GM10248 (cell line): ENCODE results near the gene ZNF600.
A peak's percentile ranks its signal among the peaks of the same experiment; 100 is the strongest.
"Not testable (repeated sequence)": the region's sequence is repeated elsewhere in the genome, so short reads cannot be mapped to it uniquely, and the experiment has no call there.

Experiments used
- CTCF ChIA-PET: fragments of 300-600 bp; sonication (Branson Sonifier 250); formaldehyde crosslinking; extraction: SDS; loops from one replicate; lab custom pipeline; 2021; ENCODE audit warnings: antibody characterized with exemption; lab: Yijun Ruan, JAX
- POLR2A ChIA-PET: fragments of 350-650 bp; sonication (Branson Sonifier 250); formaldehyde crosslinking; extraction: SDS; loops from one replicate; lab custom pipeline; 2020; ENCODE audit warnings: antibody characterized with exemption; lab: Yijun Ruan, JAX
- DNase-seq: peaks from one replicate; pipeline ENCODE4 v3.0.0; 2012; ENCODE audit errors: extremely low spot score
- TF ChIP-seq, protein P1 (sequence below): IDR thresholded peaks from 2 replicates; pipeline ENCODE4 v1.5.1; 2012; ENCODE audit warnings: mild to moderate bottlenecking, low read depth; ENCODE audit errors: extremely low read depth, missing control alignments, control extremely low read depth

The ZNF600 gene

DNA sequence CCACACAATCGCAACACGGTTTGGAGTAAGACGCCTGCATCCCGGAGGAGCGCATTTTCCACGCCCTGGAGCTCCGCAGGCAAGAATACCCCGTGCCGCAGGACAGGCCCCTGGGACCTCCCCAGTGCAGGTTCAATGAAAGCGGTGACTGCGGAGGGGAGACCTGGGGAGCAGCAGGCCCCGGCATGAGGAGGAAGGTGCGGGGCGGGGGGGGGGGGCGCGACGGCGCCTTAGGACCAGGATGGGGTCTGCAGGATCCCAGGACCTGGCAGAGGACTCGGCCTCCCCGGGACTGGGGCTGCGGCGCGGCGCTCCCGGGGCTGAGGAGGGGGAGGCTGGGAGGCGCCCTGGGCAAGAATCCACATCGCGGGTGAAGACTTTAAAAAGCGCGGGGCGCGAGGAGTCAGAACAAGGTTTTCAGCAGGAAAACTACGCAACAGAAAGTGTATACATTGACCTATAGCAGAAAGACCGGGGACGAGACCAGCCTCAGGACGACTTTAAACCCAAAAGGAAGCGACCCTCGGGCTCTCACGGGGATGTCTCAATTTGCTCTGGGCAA, 52.2 kb downstream of the ZNF600 start:
- DNase-seq: peak; percentile 36
- ChIA-PET POLR2A (no interaction called here), CTCF (no interaction called here)
- TF ChIP-seq, protein P1, sequence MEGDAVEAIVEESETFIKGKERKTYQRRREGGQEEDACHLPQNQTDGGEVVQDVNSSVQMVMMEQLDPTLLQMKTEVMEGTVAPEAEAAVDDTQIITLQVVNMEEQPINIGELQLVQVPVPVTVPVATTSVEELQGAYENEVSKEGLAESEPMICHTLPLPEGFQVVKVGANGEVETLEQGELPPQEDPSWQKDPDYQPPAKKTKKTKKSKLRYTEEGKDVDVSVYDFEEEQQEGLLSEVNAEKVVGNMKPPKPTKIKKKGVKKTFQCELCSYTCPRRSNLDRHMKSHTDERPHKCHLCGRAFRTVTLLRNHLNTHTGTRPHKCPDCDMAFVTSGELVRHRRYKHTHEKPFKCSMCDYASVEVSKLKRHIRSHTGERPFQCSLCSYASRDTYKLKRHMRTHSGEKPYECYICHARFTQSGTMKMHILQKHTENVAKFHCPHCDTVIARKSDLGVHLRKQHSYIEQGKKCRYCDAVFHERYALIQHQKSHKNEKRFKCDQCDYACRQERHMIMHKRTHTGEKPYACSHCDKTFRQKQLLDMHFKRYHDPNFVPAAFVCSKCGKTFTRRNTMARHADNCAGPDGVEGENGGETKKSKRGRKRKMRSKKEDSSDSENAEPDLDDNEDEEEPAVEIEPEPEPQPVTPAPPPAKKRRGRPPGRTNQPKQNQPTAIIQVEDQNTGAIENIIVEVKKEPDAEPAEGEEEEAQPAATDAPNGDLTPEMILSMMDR: no peak

DNA sequence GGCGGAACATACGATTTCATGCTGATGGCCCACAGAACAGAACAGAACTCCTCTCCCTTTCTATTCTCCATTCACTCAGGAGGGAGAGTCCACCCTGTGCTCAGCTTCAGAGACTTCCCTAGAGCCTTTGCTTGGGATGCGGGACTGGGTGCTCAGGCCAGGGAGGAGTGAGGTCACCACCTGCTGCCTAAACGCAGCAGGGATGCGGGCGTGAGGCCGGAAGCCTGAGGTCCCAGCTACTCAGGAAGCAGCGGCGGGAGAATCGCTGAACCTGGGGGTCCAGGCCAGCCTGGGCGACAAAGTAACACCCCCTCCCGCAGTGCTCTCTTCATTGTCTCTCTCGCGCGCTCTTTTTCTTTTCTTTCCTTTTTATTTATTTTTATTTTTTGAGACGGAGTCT, 60.5 kb downstream of the ZNF600 start:
- CTCF ChIA-PET, POLR2A ChIA-PET, DNase-seq: not testable (repeated sequence)

DNA sequence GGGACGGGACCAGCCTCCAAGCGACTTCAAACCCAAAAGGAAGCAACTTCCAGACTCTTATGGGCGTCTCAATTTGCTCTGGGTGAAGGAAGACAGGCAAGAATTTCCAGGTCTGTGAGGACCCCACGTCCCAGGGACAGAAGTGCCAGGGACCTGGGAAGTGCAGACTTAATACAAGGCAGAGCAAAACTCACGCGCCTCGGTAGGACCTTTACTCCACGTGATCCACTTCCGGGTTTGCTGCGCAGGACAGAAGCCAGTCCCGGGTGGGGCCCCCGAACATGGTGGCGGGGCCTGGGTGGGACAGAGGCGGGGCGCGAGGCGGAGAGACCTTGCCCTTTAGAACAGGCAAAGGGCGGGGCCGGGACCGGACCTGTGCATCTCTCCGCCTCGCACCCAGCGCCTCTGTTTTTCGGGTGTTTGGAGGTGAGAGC, 61.0 kb downstream of the ZNF600 start:
- POLR2A ChIA-PET: no interaction called here
- TF ChIP-seq, protein P1: no peak
- no peak for DNase-seq
- CTCF ChIA-PET: no interaction called here

DNA sequence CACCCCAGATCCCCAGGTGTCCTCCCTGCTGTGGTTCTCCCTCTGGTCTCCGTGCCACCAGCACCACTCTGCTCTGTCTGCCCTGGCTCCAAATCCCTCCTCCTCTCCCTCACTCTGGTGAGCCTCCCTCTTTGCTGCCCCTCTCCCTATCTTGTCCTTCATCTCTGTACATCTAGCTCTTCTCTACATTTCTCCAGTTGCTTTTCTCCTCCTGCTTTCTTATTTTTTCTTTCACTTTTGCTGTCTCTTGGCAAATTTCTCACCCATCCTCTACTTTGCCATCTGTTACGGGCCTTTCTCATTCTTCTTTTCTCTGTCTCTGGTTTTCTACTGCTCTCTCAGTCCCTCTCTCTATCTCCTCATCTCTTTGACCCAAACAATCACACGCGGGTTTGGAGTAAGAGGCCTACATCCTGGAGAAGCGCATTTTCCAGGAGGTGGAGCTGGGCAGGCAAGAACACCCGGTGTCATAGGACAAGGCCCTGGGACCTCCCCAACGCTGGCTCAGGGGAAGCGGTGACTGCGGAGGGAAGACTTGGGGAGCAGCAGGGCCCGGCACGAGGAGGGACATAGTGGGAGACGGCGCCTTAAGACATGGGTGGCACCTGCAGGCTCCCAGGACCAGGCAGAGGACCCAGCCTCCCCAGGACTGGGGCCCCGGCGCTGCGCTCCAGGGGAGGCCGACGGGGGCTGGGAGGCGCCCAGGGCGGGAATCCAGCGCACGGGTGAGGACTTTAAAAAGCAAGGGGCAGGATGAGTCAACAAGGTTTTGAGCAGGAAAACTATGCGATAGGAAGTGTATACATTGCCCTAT, 61.7 kb downstream of the ZNF600 start:
- DNase-seq: no peak
- TF ChIP-seq, protein P1: no peak
- POLR2A ChIA-PET: no interaction called here
- CTCF ChIA-PET: no interaction called here

DNA sequence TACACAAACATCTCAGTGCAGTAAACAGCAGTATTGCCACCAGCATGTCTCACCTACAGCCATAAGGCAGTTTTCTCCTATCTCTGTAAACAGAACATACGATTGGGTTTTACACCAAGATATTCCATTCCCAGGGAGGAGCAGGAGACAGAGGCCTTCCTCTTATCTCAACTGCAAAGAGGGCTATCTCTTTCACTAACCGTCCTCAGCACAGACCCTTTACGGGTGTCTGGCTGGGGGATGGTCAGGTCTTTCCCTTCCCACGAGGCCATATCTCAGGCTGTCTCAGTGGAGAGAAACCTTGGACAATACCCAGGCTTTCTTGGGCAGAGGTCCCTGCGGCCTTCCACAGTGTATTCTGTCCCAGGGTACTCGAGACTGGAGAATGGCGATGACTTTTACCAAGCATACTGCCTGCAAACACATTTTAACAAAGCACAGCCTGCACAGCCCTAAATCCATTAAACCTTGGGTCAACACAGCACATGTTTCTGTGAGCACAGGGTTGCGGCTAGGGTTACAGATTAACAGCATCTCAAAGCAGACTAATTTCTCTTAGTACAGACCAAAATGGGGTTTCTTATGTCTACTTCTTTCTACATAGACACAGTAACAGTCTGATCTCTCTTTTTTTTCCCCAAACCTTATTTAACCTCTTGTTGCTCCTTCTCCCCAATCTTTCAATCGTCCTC, 62.5 kb downstream of the ZNF600 start:
- CTCF ChIA-PET, DNase-seq, POLR2A ChIA-PET: not testable (repeated sequence)

DNA sequence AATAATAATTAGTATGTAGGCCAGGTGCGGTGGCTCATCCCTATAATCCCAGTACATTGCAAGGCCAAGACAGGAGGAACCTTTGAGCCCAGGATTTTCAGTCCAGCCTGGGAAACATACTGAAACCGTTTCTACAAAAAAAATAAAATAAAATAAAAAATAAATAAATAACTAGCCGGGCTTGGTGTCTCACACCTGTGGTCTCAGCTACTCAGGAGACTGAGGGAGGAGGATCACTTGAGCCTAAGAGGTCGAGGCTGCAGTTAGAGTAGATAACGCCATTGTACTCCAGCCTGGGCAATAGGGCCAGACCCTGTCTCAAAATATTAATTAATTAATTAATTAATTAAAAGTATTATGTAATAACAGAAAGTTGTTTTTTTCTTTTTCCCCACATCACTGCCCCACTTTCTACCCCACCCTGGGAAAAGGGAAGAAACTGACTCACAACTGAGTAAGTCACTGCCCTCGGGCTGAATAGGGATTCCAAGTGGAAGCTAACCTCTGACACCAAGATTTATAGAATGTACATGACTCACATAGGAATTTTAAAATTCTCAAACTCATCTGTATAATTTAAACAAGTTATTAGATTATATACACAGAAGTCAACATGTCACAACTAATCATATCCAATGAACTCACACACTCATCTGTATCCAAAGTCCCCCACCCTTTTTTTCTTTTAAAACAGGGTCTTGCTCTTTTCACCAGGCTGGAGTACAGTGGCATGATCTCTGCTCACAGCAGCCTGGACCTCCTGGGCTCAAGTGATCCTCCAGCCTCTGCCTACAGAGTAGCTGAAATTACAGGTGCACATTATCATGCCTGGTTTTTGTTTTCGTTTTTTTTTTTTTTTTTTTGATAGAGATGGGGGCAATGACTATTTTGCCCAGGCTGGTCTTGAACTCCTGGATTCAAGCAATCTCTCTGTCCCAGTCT, 64.3 kb downstream of the ZNF600 start:
- TF ChIP-seq, protein P1: no peak
- CTCF ChIA-PET: no interaction called here
- DNase-seq: no peak
- POLR2A ChIA-PET: no interaction called here

DNA sequence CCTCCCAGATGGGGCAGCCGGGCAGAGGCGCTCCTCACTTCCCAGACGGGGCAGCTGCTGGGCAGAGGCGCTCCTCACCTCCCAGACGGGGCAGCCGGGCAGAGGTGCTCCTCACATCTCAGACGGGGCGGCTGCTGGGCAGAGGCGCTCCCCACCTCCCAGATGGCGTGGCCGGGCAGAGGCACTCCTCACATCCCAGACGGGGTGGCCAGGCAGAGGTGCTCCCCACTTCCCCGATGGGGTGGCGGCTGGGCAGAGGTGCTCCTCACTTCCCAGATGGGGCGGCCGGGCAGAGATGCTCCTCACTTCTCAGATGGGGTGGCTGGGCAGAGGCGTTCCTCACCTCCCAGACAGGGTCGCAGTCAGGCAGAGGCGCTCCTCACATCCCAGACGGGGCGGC, 66.0 kb downstream of the ZNF600 start:
- CTCF ChIA-PET, DNase-seq, POLR2A ChIA-PET: not testable (repeated sequence)
